GM19467 (cell line): ENCODE measurements around the gene SGIP1.

Experiments
- ATAC-seq: cut with Tn5 transposase; IDR thresholded peaks from one replicate; pipeline ENCODE4 v1.9.1; 2021; ENCODE audit warnings: mild to moderate bottlenecking, moderate library complexity; ENCODE audit not compliant: unreplicated experiment

Gene SGIP1

GRCh38 chr1:66676613-66677298 is 142.8 kb downstream of the SGIP1 start:
- no peak for ATAC-seq

- no peak for ATAC-seq
Observed at GRCh38 chr1:66678146-66678545, 144.2 kb downstream of the SGIP1 start.

GRCh38 chr1:66679140-66679539 is 145.2 kb downstream of the SGIP1 start:
- ATAC-seq: no peak

- ATAC-seq: no peak
Observed at GRCh38 chr1:66681686-66682085, 147.7 kb downstream of the SGIP1 start.

DNA sequence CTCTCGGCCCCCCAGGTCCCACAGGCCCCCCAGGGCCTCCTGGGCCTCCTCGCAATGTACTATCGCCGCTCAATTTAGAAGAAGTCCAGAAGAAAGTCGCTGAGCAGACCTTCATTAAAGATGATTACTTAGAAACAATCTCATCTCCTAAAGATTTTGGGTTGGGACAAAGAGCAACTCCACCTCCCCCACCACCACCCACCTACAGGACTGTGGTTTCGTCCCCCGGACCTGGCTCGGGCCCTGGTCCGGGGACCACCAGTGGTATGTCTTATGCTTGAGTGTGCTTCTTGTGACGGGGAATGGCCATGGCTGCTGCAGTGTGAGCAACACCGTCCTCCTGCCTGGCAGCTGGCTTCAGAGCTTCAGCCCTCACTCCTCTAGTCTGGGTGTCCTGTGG is 148.2 kb downstream of the SGIP1 start:
- ATAC-seq: no peak

DNA sequence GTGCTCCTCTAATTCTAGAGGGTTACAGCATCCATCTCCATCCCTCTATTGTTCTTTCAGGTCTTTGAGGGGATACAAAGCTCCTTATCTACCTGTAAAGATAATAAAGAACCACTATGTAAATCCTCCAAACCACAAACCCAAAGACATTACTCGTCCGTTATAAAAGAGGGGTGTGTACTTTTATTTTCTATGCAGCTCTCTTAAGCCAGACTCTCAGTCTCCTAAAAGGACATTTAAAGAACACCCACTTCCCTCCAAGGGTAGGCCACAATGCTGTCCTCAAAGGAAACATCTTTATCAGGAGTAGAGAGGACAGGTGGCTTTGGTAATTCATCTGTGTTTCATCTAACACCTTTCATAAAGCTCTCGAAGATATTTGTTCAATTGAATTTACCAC is 150.4 kb downstream of the SGIP1 start:
- ATAC-seq: no peak

DNA sequence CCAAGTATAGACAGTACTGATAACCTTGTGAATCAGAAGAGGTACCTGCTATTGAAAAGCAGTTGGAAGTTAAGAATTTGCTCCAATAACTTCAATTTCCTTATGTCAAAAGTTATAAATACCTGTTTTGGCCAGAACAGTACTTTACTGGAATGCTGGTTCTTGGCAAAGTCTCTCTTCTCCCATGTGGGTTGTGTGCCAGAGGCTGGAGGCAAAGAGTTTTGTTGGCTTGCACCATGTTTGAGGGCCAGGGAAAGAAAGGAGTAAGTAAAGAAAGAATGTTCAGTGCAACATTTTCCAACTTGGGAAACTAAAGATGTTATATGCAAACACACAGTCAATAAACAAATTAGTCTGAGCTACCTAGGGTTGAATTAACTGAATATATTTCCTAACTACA is 151.3 kb downstream of the SGIP1 start:
- ATAC-seq: no peak

DNA sequence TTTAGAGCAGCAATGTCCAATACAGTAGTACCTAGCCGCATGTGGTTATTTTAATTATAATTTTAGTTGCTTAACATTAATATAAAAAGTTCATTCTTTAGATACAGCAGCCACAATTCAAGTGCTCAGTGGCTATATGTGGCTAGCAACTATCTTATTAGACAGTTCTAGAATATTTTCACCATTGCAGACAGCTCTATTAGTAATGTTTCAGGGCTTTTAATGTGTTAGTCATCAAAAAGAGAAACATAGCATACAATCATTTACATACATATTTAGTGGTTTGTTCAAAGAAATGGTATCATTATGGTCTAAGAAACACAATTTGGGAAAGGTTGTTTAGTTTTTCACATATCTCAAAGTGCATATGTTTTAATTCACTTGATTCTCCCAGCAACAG is 151.7 kb downstream of the SGIP1 start:
- ATAC-seq: no peak

- no peak for ATAC-seq
Observed at GRCh38 chr1:66686406-66686805, 152.5 kb downstream of the SGIP1 start.

GRCh38 chr1:66687358-66687757 is 153.4 kb downstream of the SGIP1 start:
- no peak for ATAC-seq

DNA sequence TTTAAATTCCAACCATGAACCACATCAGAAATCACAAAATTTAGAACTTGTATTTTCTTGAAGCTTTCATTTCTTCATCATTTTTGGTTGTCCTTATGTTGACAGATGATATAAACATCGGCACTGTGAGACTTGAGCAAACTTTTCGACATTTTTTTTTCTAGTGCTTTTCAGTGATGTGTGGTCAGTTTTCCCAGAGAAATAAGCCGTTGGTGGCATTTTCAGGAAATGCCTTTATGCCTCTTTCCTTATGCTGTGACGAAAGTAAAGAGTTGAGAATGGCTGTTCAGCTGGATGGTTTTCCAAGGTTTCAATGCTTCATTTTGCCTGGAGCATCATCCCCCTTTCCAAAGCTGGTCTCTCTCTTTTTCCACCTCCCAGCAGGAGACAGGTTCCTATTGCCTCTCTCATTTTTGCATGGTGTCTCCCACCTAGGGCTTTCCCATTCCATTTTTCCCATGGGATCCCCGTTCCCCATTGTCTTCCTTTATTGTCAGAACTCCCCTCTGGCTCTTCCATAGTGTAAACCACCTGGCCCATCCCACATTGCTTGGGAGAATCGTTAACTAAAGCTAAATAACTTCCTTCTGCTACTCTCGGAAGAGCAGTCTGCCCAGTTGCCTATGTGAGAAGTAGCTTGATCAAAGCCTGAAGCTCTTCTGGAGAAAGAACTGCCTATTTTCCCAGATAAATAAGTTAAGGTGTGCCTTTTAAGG is 156.9 kb downstream of the SGIP1 start:
- no peak for ATAC-seq

DNA sequence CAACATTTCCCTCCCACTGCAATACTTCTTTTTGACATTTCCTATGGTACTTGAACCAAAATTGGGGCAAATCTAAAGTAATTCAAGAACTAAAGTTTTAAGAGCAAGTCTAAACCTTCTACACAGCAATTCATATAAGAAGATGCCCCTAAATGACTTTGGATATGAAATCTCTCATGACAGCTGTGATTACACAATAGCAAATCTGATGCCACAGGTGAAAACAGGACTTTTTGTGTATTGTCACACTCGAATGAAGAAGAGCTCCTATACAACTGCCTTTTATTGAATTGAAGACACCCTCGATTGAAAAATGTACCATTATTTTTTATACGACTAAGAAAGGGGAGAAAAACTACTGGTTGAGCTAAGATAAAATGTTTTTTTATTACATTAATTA is 158.7 kb downstream of the SGIP1 start:
- ATAC-seq: no peak

GRCh38 chr1:66693856-66694255 is 159.9 kb downstream of the SGIP1 start:
- ATAC-seq: no peak

- ATAC-seq: no peak
Observed at GRCh38 chr1:66695116-66695515, 161.2 kb downstream of the SGIP1 start.

- no peak for ATAC-seq
Observed at GRCh38 chr1:66696771-66697170, 162.8 kb downstream of the SGIP1 start.

- ATAC-seq: no peak
Observed at GRCh38 chr1:66699213-66699612, 165.3 kb downstream of the SGIP1 start.

DNA sequence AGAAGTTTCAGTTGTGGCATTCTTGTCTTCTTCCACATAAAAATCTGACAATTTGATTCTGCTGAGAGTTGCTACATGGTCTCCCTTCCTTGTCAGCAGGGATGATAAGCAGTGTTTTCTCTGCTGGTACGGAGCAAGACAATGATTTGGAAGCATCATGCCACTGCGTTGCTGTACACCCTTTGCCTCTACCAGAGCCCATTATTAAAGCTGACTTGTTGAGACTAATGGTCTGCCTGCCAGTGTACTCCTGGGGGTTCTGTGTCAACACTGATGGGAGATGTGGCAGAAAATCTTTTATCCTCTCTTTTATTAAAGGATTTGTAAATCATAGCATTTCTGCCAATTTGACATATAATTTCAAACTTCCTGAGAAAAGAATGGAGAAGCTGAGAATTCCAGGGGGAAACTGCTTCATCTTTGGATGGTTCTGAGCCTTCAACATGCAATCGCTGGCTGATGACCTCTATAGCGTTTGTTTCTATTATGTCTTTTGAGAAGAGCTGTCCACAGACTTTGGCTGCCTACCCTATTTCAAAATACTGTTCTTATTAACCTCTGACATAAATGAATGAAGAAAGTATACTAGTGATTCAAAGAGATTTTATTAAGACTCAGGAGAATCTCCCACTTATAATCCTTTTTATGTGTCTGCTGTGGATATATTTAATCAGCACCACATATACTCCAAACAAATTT is 170.4 kb downstream of the SGIP1 start:
- ATAC-seq: no peak

GRCh38 chr1:66705110-66705509 is 171.2 kb downstream of the SGIP1 start:
- ATAC-seq: no peak

DNA sequence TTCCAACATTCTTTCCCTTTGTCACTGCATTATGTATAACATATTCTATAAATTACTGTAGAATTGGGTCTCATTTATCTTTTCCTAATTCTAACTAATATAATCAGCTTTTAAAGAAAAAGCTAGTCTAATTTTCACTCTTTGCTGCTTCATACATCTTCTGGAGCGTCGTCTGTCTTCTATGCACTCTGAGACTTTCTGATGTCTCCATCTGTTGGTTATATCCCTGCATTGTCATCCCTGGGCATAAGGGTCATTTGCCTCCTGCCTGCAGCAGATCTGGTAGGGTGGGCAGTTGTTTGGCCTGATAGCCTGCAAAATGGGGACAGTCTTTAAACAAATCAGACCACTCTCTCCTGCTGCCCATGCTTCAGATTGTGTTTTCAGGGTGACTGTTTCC is 177.5 kb downstream of the SGIP1 start:
- no peak for ATAC-seq

DNA sequence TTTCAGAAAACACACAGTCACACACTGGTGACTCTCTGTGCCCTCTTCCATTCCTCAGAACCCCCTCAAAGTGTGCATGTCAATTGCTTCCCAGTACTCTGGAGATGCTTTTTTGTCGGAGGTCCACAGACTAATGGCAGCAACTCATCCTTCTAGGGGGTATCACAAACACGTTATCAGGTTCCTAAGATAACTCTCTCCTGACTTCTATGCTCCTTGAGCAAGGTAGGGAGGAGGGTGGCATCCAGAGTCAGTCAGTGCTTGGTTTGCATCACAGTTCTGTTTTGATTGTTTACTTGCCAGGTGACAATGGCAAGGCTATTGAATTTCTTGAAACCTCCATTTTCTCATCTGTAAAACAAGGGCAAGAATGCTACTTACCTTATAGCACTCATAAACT is 178.9 kb downstream of the SGIP1 start:
- no peak for ATAC-seq

DNA sequence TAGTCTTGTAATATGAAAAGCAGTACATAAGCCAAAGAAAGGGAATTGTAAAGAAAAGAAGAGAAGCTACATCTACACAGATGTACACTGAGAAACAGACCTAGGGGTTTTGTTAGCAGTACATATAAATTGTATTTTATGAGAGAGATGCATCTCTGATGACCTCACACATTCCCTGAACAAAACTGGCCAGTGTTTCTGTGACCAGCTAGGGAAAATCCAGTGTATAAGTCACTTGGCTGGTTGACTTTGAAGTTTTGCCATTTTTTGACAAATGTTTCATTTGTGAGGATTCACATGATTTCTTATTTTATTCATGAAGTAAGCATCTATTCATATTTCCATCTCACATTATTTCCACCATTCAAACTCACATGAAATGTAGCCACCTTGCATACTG is 190.0 kb downstream of the SGIP1 start:
- ATAC-seq: no peak
